WTC11 (cell line): ENCODE results near the gene GNAI1. TPM values are rescaled to one million over a fixed set of nuclear protein-coding genes. Genes with fewer than 3 reads are reported as not detected.
A peak's percentile ranks its signal among the peaks of the same experiment; 100 is the strongest.

Experiments used
- ATAC-seq: fragments of 200-7000 bp; cut with Tn5 transposase; 2 replicates; pipeline ENCODE4 v1.10.0; 2021; ENCODE audit warnings: mild to moderate bottlenecking, moderate library complexity
- CTCF ChIA-PET: fragments of 300-600 bp; sonication (Branson Sonifier 250); formaldehyde crosslinking; loops from one replicate; lab custom pipeline; 2021; ENCODE audit warnings: antibody characterized with exemption; lab: Charles Lee
- POLR2A ChIA-PET: fragments of 350-600 bp; sonication (Branson Sonifier 250); formaldehyde crosslinking; loops from one replicate; lab custom pipeline; 2021; ENCODE audit warnings: antibody characterized with exemption; lab: Charles Lee
- DNase-seq: peaks from one replicate; pipeline ENCODE4 v3.0.0; 2021; ENCODE audit warnings: low spot score
- H3K27ac Mint-ChIP-seq: 2 replicates; pipeline ENCODE4 v1.8.0; 2021; ENCODE audit warnings: mixed read lengths
- H3K27me3 Mint-ChIP-seq: 2 replicates; pipeline ENCODE4 v1.8.0; 2021; ENCODE audit warnings: low read depth, mild to moderate bottlenecking, moderate library complexity, mixed read lengths
- H3K36me3 Mint-ChIP-seq: 2 replicates; pipeline ENCODE4 v1.8.0; 2021; ENCODE audit warnings: mixed read lengths
- H3K4me1 Mint-ChIP-seq: 2 replicates; pipeline ENCODE4 v1.8.0; 2022; ENCODE audit warnings: mixed read lengths
- H3K4me3 Mint-ChIP-seq: 2 replicates; pipeline ENCODE4 v1.8.0; 2021; ENCODE audit warnings: mild to moderate bottlenecking, moderate library complexity, mixed read lengths
- H3K9me3 Mint-ChIP-seq: 2 replicates; pipeline ENCODE4 v1.8.0; 2021; ENCODE audit warnings: mixed read lengths
- CBFB ChIP-seq: sonication (generic); formaldehyde crosslinking; IDR thresholded peaks from 2 replicates; pipeline ENCODE4 v1.8.1; 2022; ENCODE audit warnings: mild to moderate bottlenecking, low read depth, missing genetic modification reagents
- CDX4 ChIP-seq: fragments of 250-450 bp; sonication (Bioruptor Pico); IDR thresholded peaks from 2 replicates; pipeline ENCODE4 v1.9.0; 2021; ENCODE audit warnings: moderate library complexity, mild to moderate bottlenecking, inconsistent platforms, borderline replicate concordance
- CTCF ChIP-seq: fragments of 200-600 bp; IDR thresholded peaks from 2 replicates; pipeline ENCODE4 v1.8.0; 2022; ENCODE audit warnings: antibody characterized with exemption
- ERG ChIP-seq: fragments of 250-450 bp; sonication (Bioruptor Pico); IDR thresholded peaks from 2 replicates; pipeline ENCODE4 v1.8.0; 2021; ENCODE audit warnings: mild to moderate bottlenecking
- ESRRA ChIP-seq: sonication (generic); formaldehyde crosslinking; IDR thresholded peaks from 2 replicates; pipeline ENCODE4 v1.8.1; 2022; ENCODE audit warnings: mild to moderate bottlenecking, missing genetic modification reagents, borderline replicate concordance
- FOXP4 ChIP-seq: sonication (generic); formaldehyde crosslinking; IDR thresholded peaks from 2 replicates; pipeline ENCODE4 v1.8.0; 2022; ENCODE audit warnings: mild to moderate bottlenecking, missing genetic modification reagents
- JAZF1 ChIP-seq: fragments of 250-450 bp; sonication (Bioruptor Pico); IDR thresholded peaks from 2 replicates; pipeline ENCODE4 v1.9.0; 2021; ENCODE audit warnings: moderate library complexity, mild to moderate bottlenecking, inconsistent platforms
- NFYB ChIP-seq: sonication (generic); formaldehyde crosslinking; conservative IDR thresholded peaks from 2 replicates; pipeline ENCODE4 v1.8.0; 2022; ENCODE audit warnings: low read depth, missing genetic modification reagents
- NR1H2 ChIP-seq: sonication (generic); formaldehyde crosslinking; IDR thresholded peaks from 2 replicates; pipeline ENCODE4 v1.9.0; 2021; ENCODE audit warnings: mild to moderate bottlenecking, moderate library complexity, missing genetic modification reagents
- PREB ChIP-seq: sonication (generic); formaldehyde crosslinking; IDR thresholded peaks from 2 replicates; pipeline ENCODE4 v1.8.1; 2022; ENCODE audit warnings: mild to moderate bottlenecking, missing genetic modification reagents, moderate library complexity, borderline replicate concordance
- RORB ChIP-seq: fragments of 250-450 bp; sonication (Bioruptor Pico); IDR thresholded peaks from 2 replicates; pipeline ENCODE4 v1.9.0; 2021; ENCODE audit warnings: mild to moderate bottlenecking
- TEAD1 ChIP-seq: sonication (generic); formaldehyde crosslinking; IDR thresholded peaks from 2 replicates; pipeline ENCODE4 v1.8.0; 2022; ENCODE audit warnings: mild to moderate bottlenecking, missing genetic modification reagents
- ZNF138 ChIP-seq: sonication (generic); formaldehyde crosslinking; conservative IDR thresholded peaks from 2 replicates; pipeline ENCODE4 v1.8.1; 2022; ENCODE audit warnings: mild to moderate bottlenecking, moderate library complexity, missing genetic modification reagents
- ZNF232 ChIP-seq: sonication (generic); formaldehyde crosslinking; IDR thresholded peaks from 2 replicates; pipeline ENCODE4 v1.8.0; 2022; ENCODE audit warnings: mild to moderate bottlenecking, missing genetic modification reagents
- ZNF423 ChIP-seq: fragments of 250-450 bp; sonication (Bioruptor Pico); IDR thresholded peaks from 2 replicates; pipeline ENCODE4 v2.1.2; 2022; ENCODE audit warnings: mild to moderate bottlenecking, moderate library complexity
- ZSCAN18 ChIP-seq: fragments of 250-450 bp; sonication (Bioruptor Pico); IDR thresholded peaks from 2 replicates; pipeline ENCODE4 v2.1.2; 2022; ENCODE audit warnings: mild to moderate bottlenecking, moderate library complexity
- total RNA-seq: library from RNA; stranded (reverse); gene quantifications from 3 replicates; pipeline ENCODE4 v1.2.3, GENCODE V29; 2021
- TF ChIP-seq, protein P1 (sequence below): sonication (generic); formaldehyde crosslinking; IDR thresholded peaks from 2 replicates; pipeline ENCODE4 v1.8.0; 2023; ENCODE audit warnings: missing genetic modification reagents, mild to moderate bottlenecking, borderline replicate concordance
- TF ChIP-seq, protein P2 (sequence below): sonication (generic); formaldehyde crosslinking; IDR thresholded peaks from 2 replicates; pipeline ENCODE4 v1.8.1; 2022; ENCODE audit warnings: low read depth, mild to moderate bottlenecking, moderate library complexity, missing genetic modification reagents, borderline replicate concordance

The GNAI1 gene
- total RNA-seq, 1 experiment from 2014 or later: 26.7 TPM

GRCh38 chr7:80153446-80153845 is 18.8 kb downstream of the GNAI1 start:
- ATAC-seq (no peak), DNase-seq (no peak)
- POLR2A ChIA-PET: no interaction called here
- H3K27ac Mint-ChIP-seq: 0 out of 2 replicates have a peak overlapping the region, but pooled peaks have one; percentile 30
- peaks cover 73% of the 10 kb centered on the region for H3K4me1 Mint-ChIP-seq
- TF ChIP-seq JAZF1 (CRISPR knock-in tag) (no peak), NR1H2 (CRISPR knock-in tag) (no peak), ZNF232 (CRISPR knock-in tag) (no peak), ESRRA (no peak)
- H3K9me3 Mint-ChIP-seq: no peaks in the 10 kb centered on the region
- no peaks in the 10 kb centered on the region for H3K36me3 Mint-ChIP-seq
- H3K4me3 Mint-ChIP-seq: no peak overlapping the region
- H3K27me3 Mint-ChIP-seq: no peaks in the 10 kb centered on the region
- CTCF ChIA-PET: no interaction called here

DNA sequence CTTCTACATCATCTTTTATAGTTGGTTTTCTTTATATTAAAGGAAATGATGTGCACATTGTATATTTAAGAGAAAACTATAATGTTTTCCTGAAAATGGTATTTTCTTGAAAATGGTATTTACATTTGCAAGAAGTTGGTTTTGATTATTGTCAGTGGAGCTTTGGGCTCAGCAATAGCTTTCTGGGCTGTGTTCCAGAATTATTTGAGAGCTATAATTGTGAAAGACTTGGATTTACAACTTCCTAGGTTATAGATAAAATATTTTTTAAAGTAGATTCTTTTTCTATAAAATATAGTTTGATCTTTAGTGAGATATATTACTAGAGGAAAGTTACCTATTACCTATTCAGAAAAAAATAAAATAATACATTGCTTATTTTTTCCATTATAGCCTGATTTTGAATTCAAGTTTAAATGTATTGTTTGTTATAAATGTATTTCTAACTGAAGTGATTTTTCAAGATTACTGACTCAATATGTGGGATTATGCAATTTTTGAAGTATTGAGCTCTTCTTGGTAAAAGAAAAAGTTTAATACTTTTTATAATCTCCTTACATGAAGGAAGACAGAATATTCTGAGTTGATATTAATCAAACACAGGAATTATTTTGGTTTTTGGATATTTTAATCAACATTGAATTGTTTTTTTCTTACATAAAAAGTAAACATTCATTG is 20.2 kb downstream of the GNAI1 start:
- Mint-ChIP-seq H3K9me3 (no peaks in the 10 kb centered on the region), H3K27me3 (no peaks in the 10 kb centered on the region), H3K4me3 (no peak overlapping the region), H3K4me1 (peaks cover 76% of the 10 kb centered on the region), H3K27ac (no peak overlapping the region), H3K36me3 (no peaks in the 10 kb centered on the region)
- no peak for ATAC-seq
- ChIA-PET CTCF (no interaction called here), POLR2A (no interaction called here)
- TF ChIP-seq NFYB (CRISPR knock-in tag) (no peak), CBFB (no peak), ERG (CRISPR knock-in tag) (no peak), ZNF138 (no peak), RORB (CRISPR knock-in tag) (no peak), CDX4 (CRISPR knock-in tag) (no peak), NR1H2 (CRISPR knock-in tag) (no peak), ZNF423 (no peak)
- TF ChIP-seq, protein P1, sequence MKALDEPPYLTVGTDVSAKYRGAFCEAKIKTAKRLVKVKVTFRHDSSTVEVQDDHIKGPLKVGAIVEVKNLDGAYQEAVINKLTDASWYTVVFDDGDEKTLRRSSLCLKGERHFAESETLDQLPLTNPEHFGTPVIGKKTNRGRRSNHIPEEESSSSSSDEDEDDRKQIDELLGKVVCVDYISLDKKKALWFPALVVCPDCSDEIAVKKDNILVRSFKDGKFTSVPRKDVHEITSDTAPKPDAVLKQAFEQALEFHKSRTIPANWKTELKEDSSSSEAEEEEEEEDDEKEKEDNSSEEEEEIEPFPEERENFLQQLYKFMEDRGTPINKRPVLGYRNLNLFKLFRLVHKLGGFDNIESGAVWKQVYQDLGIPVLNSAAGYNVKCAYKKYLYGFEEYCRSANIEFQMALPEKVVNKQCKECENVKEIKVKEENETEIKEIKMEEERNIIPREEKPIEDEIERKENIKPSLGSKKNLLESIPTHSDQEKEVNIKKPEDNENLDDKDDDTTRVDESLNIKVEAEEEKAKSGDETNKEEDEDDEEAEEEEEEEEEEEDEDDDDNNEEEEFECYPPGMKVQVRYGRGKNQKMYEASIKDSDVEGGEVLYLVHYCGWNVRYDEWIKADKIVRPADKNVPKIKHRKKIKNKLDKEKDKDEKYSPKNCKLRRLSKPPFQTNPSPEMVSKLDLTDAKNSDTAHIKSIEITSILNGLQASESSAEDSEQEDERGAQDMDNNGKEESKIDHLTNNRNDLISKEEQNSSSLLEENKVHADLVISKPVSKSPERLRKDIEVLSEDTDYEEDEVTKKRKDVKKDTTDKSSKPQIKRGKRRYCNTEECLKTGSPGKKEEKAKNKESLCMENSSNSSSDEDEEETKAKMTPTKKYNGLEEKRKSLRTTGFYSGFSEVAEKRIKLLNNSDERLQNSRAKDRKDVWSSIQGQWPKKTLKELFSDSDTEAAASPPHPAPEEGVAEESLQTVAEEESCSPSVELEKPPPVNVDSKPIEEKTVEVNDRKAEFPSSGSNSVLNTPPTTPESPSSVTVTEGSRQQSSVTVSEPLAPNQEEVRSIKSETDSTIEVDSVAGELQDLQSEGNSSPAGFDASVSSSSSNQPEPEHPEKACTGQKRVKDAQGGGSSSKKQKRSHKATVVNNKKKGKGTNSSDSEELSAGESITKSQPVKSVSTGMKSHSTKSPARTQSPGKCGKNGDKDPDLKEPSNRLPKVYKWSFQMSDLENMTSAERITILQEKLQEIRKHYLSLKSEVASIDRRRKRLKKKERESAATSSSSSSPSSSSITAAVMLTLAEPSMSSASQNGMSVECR: no peak
- TF ChIP-seq, protein P2, sequence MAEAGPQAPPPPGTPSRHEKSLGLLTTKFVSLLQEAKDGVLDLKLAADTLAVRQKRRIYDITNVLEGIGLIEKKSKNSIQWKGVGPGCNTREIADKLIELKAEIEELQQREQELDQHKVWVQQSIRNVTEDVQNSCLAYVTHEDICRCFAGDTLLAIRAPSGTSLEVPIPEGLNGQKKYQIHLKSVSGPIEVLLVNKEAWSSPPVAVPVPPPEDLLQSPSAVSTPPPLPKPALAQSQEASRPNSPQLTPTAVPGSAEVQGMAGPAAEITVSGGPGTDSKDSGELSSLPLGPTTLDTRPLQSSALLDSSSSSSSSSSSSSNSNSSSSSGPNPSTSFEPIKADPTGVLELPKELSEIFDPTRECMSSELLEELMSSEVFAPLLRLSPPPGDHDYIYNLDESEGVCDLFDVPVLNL: no peak
- no peak for DNase-seq

DNA sequence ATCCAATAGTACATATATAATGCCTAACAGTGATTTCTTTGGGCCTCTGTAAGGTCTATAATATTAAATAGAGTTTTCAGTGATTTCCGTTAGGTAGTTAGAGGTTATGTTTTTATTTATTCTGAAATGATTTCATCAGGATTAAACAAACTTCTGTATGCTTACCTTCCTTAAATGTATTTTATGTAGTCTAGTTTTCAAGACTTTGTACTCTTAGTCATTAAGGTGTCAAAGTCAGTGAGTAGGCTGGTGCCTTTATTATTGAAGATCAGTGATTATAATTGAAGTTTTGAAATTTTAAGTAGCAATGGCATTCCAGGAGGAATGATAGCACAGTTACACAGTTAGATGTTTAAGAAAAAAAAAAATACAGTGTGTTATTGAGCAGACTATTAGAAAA is 20.7 kb downstream of the GNAI1 start:
- no peaks in the 10 kb centered on the region for H3K27me3 Mint-ChIP-seq
- DNase-seq (no peak), ATAC-seq (no peak)
- peaks cover 74% of the 10 kb centered on the region for H3K4me1 Mint-ChIP-seq
- CTCF ChIA-PET: no interaction called here
- H3K27ac Mint-ChIP-seq: peak overlapping the region; percentile 19; the same call in 1 of the 2 replicates
- no peaks in the 10 kb centered on the region for H3K36me3 Mint-ChIP-seq
- POLR2A ChIA-PET: no interaction called here
- no peaks in the 10 kb centered on the region for H3K9me3 Mint-ChIP-seq
- no peak overlapping the region for H3K4me3 Mint-ChIP-seq
- TF ChIP-seq TEAD1 (no peak), CTCF (no peak), FOXP4 (CRISPR knock-in tag) (no peak), ZSCAN18 (CRISPR knock-in tag) (no peak), PREB (CRISPR knock-in tag) (no peak)
